GM18502 (cell line): ENCODE data around the gene ZNF398.

Source experiments
- ATAC-seq: cut with Tn5 transposase; IDR thresholded peaks from one replicate; pipeline ENCODE4 v1.9.1; 2021; ENCODE audit warnings: mild to moderate bottlenecking; ENCODE audit not compliant: unreplicated experiment, poor library complexity

Gene ZNF398

GRCh38 chr7:149145031-149145845 is 2.0 kb upstream of the ZNF398 start:
- ATAC-seq: no peak

GRCh38 chr7:149147752-149148653 is 750 bp downstream of the ZNF398 start:
- peak; percentile 39 for ATAC-seq

GRCh38 chr7:149150981-149151380 is 3.7 kb downstream of the ZNF398 start:
- ATAC-seq: no peak

- ATAC-seq: no peak
Observed at GRCh38 chr7:149153346-149153745, 6.1 kb downstream of the ZNF398 start.

- no peak for ATAC-seq
Observed at GRCh38 chr7:149154056-149154455, 6.8 kb downstream of the ZNF398 start.

- no peak for ATAC-seq
Observed at GRCh38 chr7:149156898-149157297, 9.6 kb downstream of the ZNF398 start.

GRCh38 chr7:149161241-149161848 is 14.1 kb downstream of the ZNF398 start:
- no peak for ATAC-seq

- no peak for ATAC-seq
Observed at GRCh38 chr7:149166142-149166541, 18.9 kb downstream of the ZNF398 start.

GRCh38 chr7:149166630-149167352 is 19.5 kb downstream of the ZNF398 start:
- no peak for ATAC-seq

GRCh38 chr7:149171892-149172533 is 24.8 kb downstream of the ZNF398 start:
- ATAC-seq: no peak

- no peak for ATAC-seq
Observed at GRCh38 chr7:149172534-149172920, 25.3 kb downstream of the ZNF398 start.

GRCh38 chr7:149175150-149175549 is 27.9 kb downstream of the ZNF398 start:
- ATAC-seq: no peak

GRCh38 chr7:149179241-149179640 is 32.0 kb downstream of the ZNF398 start:
- ATAC-seq: no peak

GRCh38 chr7:149180722-149181449 is 33.6 kb downstream of the ZNF398 start:
- ATAC-seq: no peak

- no peak for ATAC-seq
Observed at GRCh38 chr7:149181450-149181790, 34.2 kb downstream of the ZNF398 start.

GRCh38 chr7:149184274-149184673 is 37.0 kb downstream of the ZNF398 start:
- no peak for ATAC-seq

- ATAC-seq: no peak
Observed at GRCh38 chr7:149188213-149188612, 41.0 kb downstream of the ZNF398 start.

- ATAC-seq: no peak
Observed at GRCh38 chr7:149188637-149189259, 41.5 kb downstream of the ZNF398 start.

GRCh38 chr7:149191851-149192250 is 44.6 kb downstream of the ZNF398 start:
- no peak for ATAC-seq
